IPS-NIHi11 (cell line): ENCODE results near the gene ARHGEF3.
"Not testable (repeated sequence)": the region's sequence is repeated elsewhere in the genome, so short reads cannot be mapped to it uniquely, and the experiment has no call there.

Experiments used
- DNase-seq: peaks from one replicate; pipeline ENCODE4 v3.0.0; 2012; ENCODE audit warnings: mixed read lengths, low spot score

The ARHGEF3 gene

DNA sequence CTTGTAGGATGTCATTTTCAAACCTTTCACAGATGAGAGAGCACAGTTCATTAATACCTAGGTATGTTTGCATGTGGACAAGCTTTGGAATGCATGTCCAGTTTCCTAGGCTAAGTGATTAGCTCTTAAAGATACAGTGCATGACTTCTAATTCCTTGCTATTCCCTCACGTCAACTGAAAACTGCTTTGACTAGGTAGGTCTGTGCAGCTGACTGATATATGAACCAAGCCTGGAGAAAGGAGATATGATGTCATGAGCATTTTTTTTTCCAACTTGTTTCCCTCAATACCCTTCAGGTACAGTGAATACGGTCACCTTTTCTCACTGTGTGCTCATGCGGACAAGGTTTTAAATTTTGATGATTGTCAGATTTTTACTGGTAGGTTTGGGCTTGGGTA is 77.1 kb downstream of the ARHGEF3 start:
- peak; percentile 34 for DNase-seq

DNA sequence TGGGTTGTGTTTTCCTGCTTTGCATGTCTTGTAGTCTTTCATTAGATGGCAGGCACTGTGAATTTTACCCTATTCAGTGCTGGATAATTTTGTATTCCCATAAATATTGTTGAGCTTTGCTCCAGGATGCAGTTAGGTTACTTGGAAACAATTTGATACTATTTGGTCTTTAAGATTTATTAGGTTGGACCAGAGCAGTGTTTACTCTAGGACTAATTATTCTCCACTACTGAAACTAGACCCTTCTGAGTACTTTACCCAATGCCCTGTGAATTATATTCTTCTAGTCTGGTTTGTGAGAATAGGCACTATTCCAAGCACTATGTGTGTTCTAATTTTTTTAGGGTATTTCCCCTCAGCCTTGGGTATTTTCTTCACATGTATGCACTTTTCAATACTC is 80.9 kb downstream of the ARHGEF3 start:
- no peak for DNase-seq

- DNase-seq, result not testable (repeated sequence)
Measured at GRCh38 chr3:56718809-56719208, 82.9 kb downstream of the ARHGEF3 start.

GRCh38 chr3:56711344-56711743 is 90.4 kb downstream of the ARHGEF3 start:
- no peak for DNase-seq

- DNase-seq, result not testable (repeated sequence)
Measured at GRCh38 chr3:56707412-56707811, 94.3 kb downstream of the ARHGEF3 start.

DNA sequence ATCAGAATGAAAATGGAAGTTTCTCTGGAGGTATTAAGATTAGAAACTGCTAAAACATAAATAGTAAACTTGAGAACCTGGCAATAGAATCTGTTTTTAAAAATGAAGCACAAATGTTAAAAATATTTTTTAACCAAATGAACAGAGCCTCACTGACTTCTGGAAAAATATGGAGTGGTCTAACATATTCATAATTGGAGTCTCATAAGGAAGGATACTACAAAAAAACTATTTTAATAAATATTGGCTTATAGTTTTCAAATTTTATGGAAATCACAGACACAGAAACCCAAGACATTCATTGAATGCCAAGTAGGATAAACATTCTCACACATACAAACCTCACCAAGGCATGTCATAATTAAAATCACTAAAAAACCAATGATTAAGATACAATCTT is 95.1 kb downstream of the ARHGEF3 start:
- no peak for DNase-seq

DNA sequence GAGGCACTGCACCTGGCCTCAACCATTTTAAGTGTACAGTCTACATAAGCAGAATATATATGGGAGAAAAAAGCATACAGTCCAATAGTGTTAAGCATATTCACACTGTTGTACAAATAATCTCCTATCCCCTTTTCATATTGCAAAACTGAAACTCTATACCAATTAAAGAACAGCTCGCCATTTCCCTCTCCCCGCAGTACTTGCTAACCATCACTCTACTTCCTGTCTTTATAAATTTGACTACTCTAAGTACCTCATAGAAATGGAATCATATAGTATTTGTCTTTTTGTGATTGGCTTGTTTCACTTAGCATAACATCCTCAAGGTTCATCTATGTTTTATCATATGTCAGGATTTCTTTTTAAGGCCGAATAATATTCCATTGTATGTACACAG is 97.0 kb downstream of the ARHGEF3 start:
- no peak for DNase-seq

DNA sequence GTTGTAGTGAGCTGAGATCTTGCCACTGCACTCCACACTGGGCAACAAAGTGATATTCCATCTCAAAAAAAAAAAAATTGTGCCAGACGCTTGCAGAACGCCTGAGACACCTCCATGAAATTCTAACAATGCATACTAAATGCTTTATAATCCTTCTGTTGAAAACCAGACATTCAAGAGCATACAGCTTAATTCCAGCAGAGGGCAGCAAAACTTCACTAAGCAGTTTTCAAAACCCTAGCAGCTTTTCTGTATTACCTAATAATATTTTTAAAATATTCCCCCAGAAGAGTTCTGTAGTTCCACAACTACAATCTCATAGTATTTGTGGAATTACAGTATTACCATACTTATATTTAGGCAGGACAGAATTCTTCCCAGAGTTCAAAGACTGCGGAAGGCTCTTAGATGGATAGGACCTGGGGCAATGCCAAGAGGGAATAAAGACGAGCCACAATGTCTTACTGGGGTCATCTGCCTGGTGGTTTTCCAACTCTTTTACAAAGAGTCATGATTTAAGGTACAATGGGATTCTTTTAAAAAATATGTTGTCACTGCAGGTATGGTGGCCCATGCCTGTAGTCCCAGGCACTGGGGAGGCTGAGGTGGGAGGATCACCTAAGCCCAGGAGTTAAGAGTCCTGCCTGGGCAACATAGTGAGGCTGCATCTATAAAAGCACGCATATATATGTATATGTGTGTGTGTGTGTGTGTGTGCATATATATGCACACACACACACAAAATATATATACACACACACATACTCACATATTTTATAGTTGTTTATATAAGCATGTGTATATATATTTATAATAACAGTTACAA is 99.0 kb downstream of the ARHGEF3 start:
- DNase-seq, result peak; percentile 54

GRCh38 chr3:56700151-56700550 is 101.6 kb downstream of the ARHGEF3 start:
- DNase-seq, result no peak

DNA sequence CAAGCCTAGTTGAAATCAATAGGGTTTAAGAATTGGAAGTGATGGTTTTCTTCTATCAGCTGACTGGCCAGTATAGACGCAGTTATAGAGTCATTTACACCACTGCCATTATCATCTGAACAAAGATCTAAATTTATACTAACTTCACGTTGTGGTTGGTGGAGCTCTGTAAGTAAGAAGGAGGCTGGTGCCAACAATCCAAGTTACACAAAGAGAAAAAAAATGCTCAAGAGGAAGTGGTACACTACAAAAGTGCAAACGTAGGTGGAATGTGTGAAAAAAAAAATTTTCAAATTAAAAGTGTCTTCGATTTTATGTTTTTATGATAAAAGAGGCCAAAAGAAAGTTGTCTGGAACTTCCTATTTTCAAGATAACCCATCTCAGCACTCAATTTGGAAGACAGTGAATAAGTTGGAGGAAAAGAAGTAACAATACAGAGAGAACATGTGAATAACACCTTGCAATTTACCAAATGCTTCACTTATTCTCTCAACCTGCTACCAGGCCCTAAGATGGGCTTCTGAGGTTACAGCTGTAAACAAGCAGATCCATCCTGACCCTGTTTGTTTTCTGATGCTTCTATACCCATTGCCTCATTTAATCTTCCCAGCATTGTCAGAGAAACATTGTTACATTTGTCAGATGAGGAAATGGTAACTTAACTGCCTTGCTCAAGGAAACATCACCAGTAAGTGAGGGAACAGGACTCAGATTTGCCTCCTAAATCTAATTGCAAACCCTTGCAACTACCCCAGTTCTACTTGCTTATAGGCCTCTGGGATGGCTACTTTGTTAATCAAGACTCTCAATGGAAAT is 106.7 kb downstream of the ARHGEF3 start:
- no peak for DNase-seq

GRCh38 chr3:56693750-56694149 is 108.0 kb downstream of the ARHGEF3 start:
- no peak for DNase-seq

DNA sequence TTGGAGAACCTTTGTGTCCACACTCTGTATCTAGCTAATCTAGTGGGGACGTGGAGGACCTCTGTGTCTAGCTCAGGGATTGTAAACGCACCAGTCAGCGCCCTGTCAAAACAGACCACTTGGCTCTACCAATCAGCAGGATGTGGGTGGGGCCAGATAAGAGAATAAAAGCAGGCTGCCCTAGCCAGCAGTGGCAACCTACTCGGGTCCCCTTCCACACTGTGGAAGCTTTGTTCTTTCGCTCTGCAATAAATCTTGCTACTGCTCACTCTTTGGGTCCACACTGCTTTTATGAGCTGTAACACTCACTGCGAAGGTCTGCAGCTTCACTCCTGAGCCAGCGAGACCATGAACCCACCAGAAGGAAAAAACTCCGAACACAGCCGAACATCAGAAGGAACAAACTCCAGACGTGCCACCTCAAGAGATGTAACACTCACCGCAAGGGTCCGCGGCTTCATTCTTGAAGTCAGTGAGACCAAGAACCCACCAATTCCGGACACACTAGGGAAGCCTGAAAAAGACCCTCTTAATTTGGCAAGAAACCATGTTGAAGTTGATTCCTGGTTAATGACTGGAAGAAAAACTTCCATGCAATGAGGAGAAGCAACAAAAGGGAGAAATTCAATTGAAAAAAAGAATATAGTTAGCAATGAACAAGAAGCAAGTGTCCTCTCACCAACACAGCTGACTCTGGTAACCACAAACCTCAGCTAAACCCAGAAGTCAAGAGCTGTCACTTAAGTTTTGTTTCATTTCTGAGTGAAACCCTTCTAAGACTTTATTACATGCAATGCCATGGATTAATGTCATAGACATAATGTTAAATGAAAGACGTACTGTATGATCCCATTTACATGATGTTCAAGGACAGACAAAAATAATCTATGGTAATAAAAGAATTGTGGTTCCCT is 109.0 kb downstream of the ARHGEF3 start:
- not testable (repeated sequence) for DNase-seq

DNA sequence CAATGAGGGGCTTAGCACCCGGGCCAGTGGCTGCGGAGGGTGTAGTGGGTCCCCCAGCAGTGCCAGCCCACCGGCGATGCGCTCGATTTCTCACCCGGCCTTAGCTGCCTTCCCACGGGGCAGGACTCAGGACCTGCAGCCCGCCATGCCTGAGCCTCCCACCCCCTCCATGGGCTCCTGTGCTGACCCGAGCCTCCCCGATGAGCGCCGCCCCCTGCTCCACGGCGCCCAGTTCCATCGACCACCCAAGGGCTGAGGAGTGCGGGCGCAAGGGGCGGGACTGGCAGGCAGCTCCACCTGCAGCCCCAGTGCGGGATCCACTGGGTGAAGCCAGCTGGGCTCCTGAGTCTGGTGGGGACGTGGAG is 109.8 kb downstream of the ARHGEF3 start:
- DNase-seq, result not testable (repeated sequence)

- DNase-seq, result no peak
Measured at GRCh38 chr3:56691165-56692000, 110.4 kb downstream of the ARHGEF3 start.

GRCh38 chr3:56689303-56689702 is 112.4 kb downstream of the ARHGEF3 start:
- DNase-seq, result no peak

GRCh38 chr3:56688191-56688590 is 113.6 kb downstream of the ARHGEF3 start:
- no peak for DNase-seq

DNA sequence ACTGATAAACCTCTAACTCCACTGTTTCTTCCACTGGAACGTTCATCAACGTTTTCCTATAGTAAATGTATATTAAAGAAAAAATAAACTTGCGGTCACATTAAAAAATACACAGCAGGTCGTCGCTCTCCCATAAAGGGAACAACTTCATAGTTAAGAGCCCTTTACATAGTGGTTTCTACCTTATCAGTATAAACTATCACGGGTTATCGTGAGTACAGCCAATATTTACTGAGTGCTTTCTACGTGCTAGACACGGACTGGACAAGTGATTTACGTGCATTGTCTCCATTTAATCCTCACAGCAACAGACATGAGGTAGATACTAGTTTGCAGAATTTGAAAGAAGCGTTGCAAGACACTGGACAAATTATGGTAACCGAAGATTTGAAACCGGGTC is 117.7 kb downstream of the ARHGEF3 start:
- no peak for DNase-seq

DNA sequence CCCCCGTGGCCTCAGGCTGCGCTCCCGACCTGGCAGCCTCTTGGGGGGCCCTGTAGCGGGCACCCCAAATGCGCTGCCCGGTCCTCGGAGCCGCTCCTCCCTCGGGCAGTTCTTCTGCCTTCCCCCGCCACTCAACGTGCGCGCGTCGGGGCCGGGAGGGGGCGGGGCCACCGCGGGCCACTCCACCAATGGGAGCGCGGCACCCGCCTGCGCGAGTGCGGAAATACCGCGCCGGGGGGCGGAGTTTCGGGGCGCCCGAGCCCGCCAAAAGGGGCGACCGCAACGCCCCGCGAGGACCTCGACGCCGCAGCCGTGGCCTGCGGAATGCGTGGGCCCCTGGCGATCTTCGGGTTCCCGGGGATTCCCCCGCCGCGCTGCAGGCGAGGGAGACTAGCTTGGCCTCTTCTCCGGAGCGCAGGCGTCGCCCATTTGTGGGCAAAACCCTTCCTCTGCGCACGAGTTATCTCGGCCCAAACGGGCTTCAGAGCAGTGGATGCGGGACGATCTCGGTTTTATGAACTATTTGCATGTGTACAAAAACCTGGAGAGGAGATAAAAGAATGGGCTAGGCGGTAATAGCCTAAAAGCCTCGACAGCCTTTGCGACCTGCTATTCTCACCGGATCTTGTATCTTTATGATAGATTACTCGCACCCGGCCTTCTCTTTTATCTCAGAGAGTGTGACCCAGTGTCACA is 118.5 kb downstream of the ARHGEF3 start, which contains the start of gene TASOR:
TSS of gene TASOR (minus strand) at position 144 of the 696 bp plus-strand sequence. CDS start 259 bp downstream, outside the sequence.
- peak; percentile 94 for DNase-seq

GRCh38 chr3:56682462-56683121 is 119.2 kb downstream of the ARHGEF3 start:
- peak; percentile 64 for DNase-seq

DNA sequence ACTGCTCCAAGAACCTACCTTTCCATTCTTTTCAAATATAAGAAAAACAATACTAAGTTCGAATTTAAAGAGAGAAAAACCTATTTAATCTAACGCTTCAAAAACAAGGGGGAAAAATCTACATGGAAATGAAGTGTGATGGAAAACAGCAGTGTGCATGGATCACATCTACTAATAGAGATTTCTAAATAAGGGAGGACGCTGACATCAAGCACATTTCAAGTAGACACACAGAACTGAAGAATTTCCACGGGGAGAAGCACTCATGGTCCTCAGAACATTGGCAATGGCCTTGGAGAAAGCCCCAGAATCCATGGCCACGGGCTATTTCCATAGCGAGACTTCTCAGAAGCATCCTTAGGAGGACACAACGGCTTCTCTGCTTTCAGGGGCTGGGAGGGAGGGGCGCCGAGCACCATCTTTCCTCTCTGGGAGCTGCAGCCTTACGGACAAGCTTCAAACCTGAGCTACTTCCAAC is 119.7 kb downstream of the ARHGEF3 start:
- DNase-seq, result peak; percentile 57
